ENCODE data around the gene PUM2.
A peak's percentile ranks its signal among the peaks of the same experiment; 100 is the strongest.

Gene PUM2

DNA sequence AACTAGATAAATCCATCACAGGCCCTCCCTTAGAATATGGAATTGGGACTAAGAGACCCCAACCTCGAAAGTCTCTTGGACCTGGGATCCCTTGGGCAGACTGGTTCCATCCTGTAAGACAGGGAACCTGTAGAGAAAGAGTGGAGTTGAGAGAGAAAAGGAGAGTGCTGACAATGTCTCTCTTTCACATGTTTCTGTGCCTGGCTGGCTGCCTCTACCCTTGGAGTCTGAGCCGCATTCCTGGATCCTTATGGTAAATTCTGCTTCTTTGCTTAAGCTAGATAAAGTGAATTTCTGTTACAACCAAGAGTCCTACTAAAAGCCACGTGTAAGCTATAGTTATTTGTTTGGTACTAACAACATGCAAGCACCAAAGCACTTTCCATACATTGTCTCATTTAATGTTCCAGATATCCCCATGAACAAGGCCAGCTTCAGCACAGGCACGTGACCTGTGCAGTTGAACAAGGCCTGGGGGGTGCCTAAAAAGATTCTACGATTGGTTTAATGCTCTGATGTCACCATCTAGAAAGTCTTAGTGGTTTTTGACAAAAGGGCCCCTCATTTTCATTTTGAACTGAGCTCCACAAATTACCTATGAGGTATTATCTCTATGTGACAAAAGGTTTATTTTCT is 2.1 kb upstream of the PUM2 start:
- H3K4me3 ChIP-seq = no peak overlapping the region
- no peaks in the 10 kb centered on the region for H3K9me3 ChIP-seq (ENCODE audit: low read depth, low read length)
- H3K36me3 ChIP-seq (ENCODE audit: insufficient read depth, low read length) = peaks cover 20% of the 10 kb centered on the region
- no peak for TF ChIP-seq FOXP2 (optimal IDR thresholded peaks at IDR 0.05; ENCODE audit: control extremely low read depth, extremely low read length, insufficient read depth)
- no peak for TF ChIP-seq EZH2 (IDR thresholded peaks at IDR 0.05)
- no peak for TF ChIP-seq POLR2AphosphoS5 (IDR thresholded peaks at IDR 0.05; ENCODE audit: borderline replicate concordance, low read depth, low read length)
- H3K9ac ChIP-seq (ENCODE audit: insufficient read length) = no peak overlapping the region
- peak overlapping the region; percentile 94 for H3K27ac ChIP-seq
- no peak for DNase-seq (ENCODE audit: low read depth, low spot score)

DNA sequence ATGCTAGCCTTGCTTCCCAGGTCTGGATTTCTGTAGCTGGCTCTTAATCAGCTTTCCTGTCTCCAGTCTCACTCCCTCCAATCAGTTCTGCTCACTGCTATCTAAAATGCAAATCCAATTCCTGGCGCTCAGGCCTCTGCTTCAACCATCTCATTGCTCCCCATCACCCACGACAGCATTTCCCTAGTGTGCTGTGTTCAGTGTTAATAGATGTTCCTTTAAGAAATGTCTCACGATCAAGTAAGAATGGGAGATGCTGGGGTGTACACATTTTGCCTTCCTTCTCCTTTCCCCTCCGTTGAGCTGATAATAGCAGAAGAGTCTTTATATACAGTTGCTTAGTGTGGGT is 1.6 kb upstream of the PUM2 start:
- H3K27ac ChIP-seq = peak overlapping the region; percentile 94
- H3K36me3 ChIP-seq (ENCODE audit: insufficient read depth, low read length) = peaks cover 25% of the 10 kb centered on the region
- no peak overlapping the region for H3K4me3 ChIP-seq
- H3K9ac ChIP-seq (ENCODE audit: insufficient read length) = peak overlapping the region; percentile 11
- no peak for DNase-seq (ENCODE audit: low read depth, low spot score)
- TF ChIP-seq POLR2AphosphoS5 (IDR thresholded peaks at IDR 0.05; ENCODE audit: borderline replicate concordance, low read depth, low read length) (no peak), EZH2 (IDR thresholded peaks at IDR 0.05) (no peak), FOXP2 (optimal IDR thresholded peaks at IDR 0.05; ENCODE audit: control extremely low read depth, extremely low read length, insufficient read depth) (no peak)
- no peaks in the 10 kb centered on the region for H3K9me3 ChIP-seq (ENCODE audit: low read depth, low read length)

DNA sequence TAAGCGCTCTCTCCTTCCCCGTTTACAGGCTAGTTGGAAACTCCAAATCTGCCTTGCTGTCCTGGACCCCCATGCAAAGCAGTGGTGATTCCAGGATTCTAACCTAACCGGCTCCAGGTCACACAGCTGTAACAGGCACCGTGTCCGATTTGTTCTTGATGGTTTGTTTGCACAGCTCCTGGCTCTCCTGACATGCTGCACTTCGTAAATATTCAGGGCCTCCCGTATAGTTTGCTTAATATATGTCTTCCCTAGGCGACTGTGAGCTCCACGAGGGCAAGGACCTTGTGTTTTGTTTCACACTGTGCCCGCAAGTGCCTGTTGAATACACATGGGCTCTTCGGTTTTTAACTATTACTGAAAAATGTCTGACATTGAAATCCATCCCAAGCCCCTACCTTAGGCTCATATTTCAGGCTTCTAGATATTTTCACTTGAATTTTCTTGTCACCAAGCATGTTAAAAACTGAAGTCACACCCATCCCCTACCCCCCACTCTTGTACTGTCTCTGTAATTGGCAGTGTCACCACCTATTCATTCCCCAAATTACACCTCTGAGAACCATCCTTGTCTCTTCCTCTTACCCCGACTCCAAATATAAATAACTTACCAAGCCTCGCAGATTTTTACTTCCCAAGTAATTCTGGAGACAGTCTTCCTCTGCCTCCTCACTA is 1.0 kb upstream of the PUM2 start:
- H3K27ac ChIP-seq = peak overlapping the region; percentile 94
- peak overlapping the region; percentile 75 for H3K4me3 ChIP-seq
- peak overlapping the region; percentile 86 for H3K9ac ChIP-seq (ENCODE audit: insufficient read length)
- peaks cover 30% of the 10 kb centered on the region for H3K36me3 ChIP-seq (ENCODE audit: insufficient read depth, low read length)
- no peak for TF ChIP-seq FOXP2 (optimal IDR thresholded peaks at IDR 0.05; ENCODE audit: control extremely low read depth, extremely low read length, insufficient read depth)
- no peak for TF ChIP-seq POLR2AphosphoS5 (IDR thresholded peaks at IDR 0.05; ENCODE audit: borderline replicate concordance, low read depth, low read length)
- no peak for TF ChIP-seq EZH2 (IDR thresholded peaks at IDR 0.05)
- no peaks in the 10 kb centered on the region for H3K9me3 ChIP-seq (ENCODE audit: low read depth, low read length)
- DNase-seq (ENCODE audit: low read depth, low spot score) = no peak

DNA sequence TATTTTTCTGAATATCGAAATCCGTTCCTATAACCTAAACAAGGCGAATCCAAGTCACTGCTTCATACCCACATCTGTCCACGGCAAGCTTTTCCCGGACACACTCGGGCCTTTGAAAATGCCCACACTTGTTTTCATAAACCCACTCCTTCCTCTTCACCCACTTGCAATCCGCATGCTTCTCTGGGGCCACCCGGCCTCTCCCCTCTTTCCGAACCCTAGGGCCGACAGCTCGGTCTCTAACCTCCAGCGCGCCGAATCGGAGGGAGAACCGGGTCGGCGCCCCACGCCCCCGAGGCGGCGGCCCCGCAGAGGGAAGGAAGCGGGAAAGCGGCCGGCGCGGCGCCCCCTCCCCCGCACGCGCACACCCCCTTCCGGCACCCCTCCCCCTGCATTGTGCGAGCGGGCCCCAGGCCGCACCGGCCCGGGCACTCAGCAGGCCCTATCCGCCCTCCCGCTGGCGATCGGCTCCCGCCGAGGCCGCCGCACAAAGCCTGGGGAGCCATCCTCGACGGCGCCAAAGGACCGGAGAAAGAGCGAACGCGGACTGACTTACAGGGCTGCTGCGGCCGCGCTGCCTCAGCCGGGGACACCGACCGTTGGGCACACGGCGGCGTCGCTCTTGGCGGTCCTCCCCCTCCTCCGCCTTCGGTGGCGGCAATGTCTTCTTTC is 467 bp downstream of the PUM2 start:
- DNase-seq (ENCODE audit: low read depth, low spot score) = no peak

DNA sequence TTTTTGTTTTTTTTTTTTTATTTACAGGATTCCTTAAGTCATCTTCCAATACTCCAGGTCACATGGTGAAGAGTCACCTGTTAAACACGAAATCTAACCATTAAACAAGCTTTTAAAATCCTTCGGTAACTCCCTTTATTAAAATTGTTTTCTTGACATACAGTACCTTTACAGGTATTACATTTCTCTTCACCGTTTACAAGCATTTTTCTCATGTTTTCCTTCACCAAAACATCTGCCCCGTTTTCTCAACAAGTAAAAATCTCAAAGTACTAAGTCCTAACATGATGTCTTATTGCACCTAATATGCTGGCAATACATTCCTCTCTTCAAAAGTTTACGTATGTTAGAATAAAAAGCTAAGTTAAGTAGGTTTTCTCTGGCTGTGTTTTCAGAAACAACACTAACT is 1.1 kb downstream of the PUM2 start:
- peak overlapping the region; percentile 96 for H3K27ac ChIP-seq
- H3K36me3 ChIP-seq (ENCODE audit: insufficient read depth, low read length) = peaks cover 46% of the 10 kb centered on the region
- DNase-seq (ENCODE audit: low read depth, low spot score) = no peak
- H3K4me3 ChIP-seq = peak overlapping the region; percentile 83
- no peak for TF ChIP-seq FOXP2 (optimal IDR thresholded peaks at IDR 0.05; ENCODE audit: control extremely low read depth, extremely low read length, insufficient read depth)
- TF ChIP-seq POLR2AphosphoS5 (IDR thresholded peaks at IDR 0.05; ENCODE audit: borderline replicate concordance, low read depth, low read length) = no peak
- TF ChIP-seq EZH2 (IDR thresholded peaks at IDR 0.05) = no peak
- no peaks in the 10 kb centered on the region for H3K9me3 ChIP-seq (ENCODE audit: low read depth, low read length)
- peak overlapping the region; percentile 99 for H3K9ac ChIP-seq (ENCODE audit: insufficient read length)

More for the DNA sequence above, 467 bp downstream of the PUM2 start:
- H3K4me3 ChIP-seq = peak overlapping the region; percentile 83
- peak overlapping the region; percentile 99 for H3K9ac ChIP-seq (ENCODE audit: insufficient read length)
- H3K9me3 ChIP-seq (ENCODE audit: low read depth, low read length) = no peaks in the 10 kb centered on the region
- peaks cover 43% of the 10 kb centered on the region for H3K36me3 ChIP-seq (ENCODE audit: insufficient read depth, low read length)
- no peak for TF ChIP-seq FOXP2 (optimal IDR thresholded peaks at IDR 0.05; ENCODE audit: control extremely low read depth, extremely low read length, insufficient read depth)
- TF ChIP-seq EZH2 (IDR thresholded peaks at IDR 0.05) = no peak
- peak; percentile 56 for TF ChIP-seq POLR2AphosphoS5 (IDR thresholded peaks at IDR 0.05; ENCODE audit: borderline replicate concordance, low read depth, low read length)
- H3K27ac ChIP-seq = peak overlapping the region; percentile 96

DNA sequence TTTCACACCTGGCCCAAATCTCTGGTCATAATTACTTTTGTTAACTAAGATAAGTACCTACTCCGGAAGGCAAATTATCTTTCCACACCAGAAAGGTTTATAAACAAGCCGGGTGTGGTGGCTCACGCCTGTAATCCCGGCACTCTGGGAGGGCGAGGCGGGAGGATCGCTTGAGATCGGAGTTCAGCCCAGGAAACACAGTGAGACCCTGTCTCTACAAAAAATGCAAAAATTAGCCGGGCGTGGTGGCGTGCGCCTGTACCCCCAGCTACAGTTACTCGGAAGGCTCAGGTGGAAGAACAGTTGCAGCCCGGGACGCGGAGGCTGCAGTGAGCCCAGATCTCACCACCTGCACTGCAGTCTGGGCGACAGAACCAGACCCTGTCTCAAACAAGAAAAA is 2.1 kb downstream of the PUM2 start:
- peak overlapping the region; percentile 99 for H3K9ac ChIP-seq (ENCODE audit: insufficient read length)
- no peak overlapping the region; the same call in 1 of the 2 replicates for H3K27ac ChIP-seq
- H3K4me3 ChIP-seq = peak overlapping the region; percentile 83
- TF ChIP-seq FOXP2 (optimal IDR thresholded peaks at IDR 0.05; ENCODE audit: control extremely low read depth, extremely low read length, insufficient read depth) = no peak
- no peak for TF ChIP-seq POLR2AphosphoS5 (IDR thresholded peaks at IDR 0.05; ENCODE audit: borderline replicate concordance, low read depth, low read length)
- TF ChIP-seq EZH2 (IDR thresholded peaks at IDR 0.05) = no peak
- DNase-seq (ENCODE audit: low read depth, low spot score) = no peak
- H3K36me3 ChIP-seq (ENCODE audit: insufficient read depth, low read length) = peaks cover 54% of the 10 kb centered on the region
- no peaks in the 10 kb centered on the region for H3K9me3 ChIP-seq (ENCODE audit: low read depth, low read length)

DNA sequence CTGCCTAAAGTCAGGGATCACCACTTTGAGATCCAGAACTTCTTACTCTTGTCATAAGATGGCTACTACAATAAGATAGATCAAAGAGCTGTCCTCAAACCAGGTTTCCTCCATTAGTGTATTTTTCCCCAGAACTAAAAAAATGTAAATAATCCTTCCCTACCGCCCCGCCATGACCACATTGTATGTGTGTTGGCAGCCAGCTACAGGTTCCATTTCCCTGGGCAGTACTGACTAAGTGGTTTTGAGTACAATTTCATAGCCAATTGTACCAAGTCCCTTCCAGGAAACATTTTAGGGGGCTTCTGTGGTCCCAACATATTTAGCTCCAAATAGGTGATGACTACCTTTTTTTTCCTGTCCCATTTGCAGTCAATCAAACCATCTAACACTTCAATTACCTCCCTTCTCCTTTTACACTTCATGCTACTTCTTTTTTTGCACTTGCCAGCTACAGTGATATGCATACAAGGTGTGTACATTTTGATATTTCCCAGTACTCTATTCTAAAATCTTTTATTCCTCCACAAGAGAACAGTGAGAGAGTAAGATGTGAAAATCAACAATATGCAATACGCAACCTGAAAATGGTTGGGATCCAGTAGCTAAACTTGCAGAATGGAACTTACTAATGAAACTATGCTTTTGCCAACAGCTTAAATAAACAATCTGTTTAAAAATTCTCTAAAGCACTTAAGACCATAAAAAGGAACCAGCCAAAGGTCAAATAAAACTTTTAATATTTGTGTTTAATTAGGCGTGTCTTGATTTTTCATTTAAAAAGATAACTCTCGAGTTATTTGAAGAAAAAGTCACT is 3.9 kb downstream of the PUM2 start:
- no peak for TF ChIP-seq EZH2 (IDR thresholded peaks at IDR 0.05)
- TF ChIP-seq POLR2AphosphoS5 (IDR thresholded peaks at IDR 0.05; ENCODE audit: borderline replicate concordance, low read depth, low read length) = no peak
- TF ChIP-seq FOXP2 (optimal IDR thresholded peaks at IDR 0.05; ENCODE audit: control extremely low read depth, extremely low read length, insufficient read depth) = no peak
- no peaks in the 10 kb centered on the region for H3K9me3 ChIP-seq (ENCODE audit: low read depth, low read length)
- peaks cover 62% of the 10 kb centered on the region for H3K36me3 ChIP-seq (ENCODE audit: insufficient read depth, low read length)
- peak overlapping the region; percentile 17; the same call in 1 of the 2 replicates for H3K4me3 ChIP-seq
- DNase-seq (ENCODE audit: low read depth, low spot score) = no peak
- H3K27ac ChIP-seq = peak overlapping the region; percentile 8; the same call in 1 of the 2 replicates
- H3K9ac ChIP-seq (ENCODE audit: insufficient read length) = no peak overlapping the region
